GM21390 (cell line): Measurements from ENCODE around the gene GFY.

Experiments
- ATAC-seq: cut with Tn5 transposase; IDR thresholded peaks from one replicate; pipeline ENCODE4 v1.9.1; 2021; ENCODE audit not compliant: unreplicated experiment

Gene GFY, protein sequence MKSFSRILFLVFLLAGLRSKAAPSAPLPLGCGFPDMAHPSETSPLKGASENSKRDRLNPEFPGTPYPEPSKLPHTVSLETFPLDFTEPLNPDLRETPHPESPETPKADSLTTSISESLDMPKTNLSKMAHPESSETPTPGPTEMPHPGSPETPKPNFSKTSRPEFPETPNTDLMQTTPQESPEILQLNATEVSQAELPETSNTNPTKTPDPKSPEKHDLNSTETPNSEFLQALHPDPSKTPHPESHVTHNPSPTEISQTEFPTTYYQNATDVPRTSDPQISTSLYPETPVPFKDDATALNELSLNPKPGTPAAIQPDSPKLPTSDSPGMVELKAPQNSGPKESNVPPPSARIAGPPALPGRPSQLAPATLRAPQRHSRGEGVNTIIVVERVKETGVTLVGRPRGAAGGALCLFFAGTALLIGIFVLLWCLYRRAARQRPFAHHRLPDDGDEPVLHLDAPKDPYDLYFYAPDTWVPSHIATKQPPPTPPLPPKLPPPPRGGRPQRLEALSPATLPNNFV

GRCh38 chr19:49425178-49425577, at the start of gene GFY:
Gene GFY, plus strand, starts transcription at chr19:49425388. Its CDS starts 1,043 bp downstream, at chr19:49426431.
- ATAC-seq = no peak

DNA sequence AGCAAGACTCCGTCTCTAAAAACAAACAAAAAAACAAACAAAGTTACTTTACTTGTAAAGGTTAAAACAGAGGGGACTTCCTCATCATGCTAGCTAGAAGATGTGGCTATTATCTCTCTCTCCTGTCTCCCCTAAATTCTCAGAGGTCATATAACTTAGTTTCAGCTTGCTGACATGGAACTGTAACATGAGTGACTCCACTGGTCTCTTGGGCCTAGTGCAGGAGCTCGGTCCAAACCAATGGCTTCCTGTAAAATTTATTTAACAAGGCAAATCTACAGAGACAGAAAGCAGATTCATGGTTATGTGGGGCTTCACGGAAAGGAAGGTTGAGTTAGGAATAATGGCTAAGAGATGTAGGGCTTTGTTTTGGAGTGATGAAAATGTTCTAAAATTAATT, 46.7 kb upstream of the GFY start:
- ATAC-seq = no peak

DNA sequence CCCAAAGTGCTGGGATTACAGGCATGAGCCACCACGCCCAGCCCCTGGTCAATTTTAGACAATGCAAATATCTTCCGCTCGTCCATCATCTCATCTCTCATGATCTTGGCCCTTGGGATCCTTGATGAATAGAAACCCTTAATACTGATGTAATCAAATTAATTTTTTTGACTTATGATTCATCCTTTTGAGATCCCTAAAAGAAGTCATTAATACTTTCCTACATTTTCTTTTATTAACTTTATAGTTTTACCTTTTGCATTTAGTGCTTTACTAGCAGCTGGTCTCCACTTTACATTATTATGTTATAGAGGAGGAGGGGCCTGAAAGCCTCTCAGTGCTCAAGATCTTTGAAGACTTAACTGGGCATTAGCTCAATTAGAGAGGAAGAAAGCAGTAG, 44.8 kb upstream of the GFY start:
- no peak for ATAC-seq

DNA sequence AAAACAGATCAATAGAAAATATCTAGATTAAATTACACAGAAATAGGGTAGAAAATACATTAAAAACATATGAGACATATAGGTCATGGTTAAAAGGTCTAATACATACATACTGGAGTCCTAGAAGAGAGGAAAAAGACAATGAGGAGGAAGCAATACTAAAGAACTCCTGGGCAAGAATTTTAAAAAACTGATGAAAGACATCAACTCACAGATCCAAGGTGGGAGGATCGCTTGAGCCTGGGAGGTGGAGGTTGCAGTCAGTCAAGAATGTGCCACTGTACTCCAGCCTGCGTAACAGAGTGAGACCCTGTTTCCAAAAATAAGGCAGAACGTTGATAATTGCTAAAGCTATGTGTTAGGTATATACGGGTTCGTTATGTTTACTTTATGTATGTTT, 42.5 kb upstream of the GFY start:
- no peak for ATAC-seq

DNA sequence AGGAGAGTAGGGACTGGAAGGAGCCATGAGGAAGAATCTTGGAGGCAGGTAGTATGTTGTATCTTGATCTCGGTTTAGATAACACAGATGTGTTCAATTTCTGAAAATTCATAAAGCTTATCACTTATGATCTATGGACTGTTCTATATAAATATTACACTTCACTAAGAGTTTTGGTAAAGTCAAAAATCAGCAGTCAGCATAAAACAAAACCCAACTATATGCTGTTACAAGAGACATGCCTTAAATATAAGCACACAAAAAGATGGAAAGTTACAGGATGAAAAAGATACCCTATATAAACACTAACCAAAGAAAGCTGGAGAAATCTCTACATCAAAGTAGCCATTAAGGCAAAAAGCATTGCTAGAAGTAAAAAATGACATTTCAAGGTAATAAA, 41.6 kb upstream of the GFY start:
- no peak for ATAC-seq

DNA sequence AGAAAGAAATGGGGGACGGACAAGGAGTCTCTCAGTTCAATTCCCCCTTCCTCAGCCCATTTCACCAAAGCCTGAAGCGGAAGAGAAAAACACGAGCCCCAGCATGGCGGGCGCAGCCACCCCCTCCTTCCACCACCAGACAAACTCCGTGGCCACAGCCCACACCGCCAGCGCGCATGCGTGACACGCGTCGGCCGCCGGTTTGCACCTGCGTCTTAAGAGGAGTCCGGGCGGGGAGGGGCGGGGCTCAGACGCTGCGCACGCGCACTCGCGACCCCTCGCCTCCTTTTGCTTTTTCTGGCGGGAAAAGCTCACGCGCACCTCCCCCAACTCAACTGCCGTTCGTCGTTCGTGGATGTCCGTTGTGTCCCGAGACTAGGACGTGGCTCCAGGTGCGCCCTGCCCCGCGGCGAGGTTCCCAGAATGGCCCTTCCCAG, 37.2 kb upstream of the GFY start, which contains the start of gene KASH5:
TSS of gene KASH5 (plus strand) at position 314 of the 437 bp plus-strand sequence. CDS start 2,635 bp downstream, outside the sequence.
- ATAC-seq = no peak

- no peak for ATAC-seq
These were observed 35.8 kb upstream of the GFY start for GRCh38 chr19:49389406-49389805.

GRCh38 chr19:49390131-49390928, 34.9 kb upstream of the GFY start:
- ATAC-seq = no peak

- no peak for ATAC-seq
These were observed 34.2 kb upstream of the GFY start for GRCh38 chr19:49390929-49391359.

- no peak for ATAC-seq
These were observed 33.4 kb upstream of the GFY start for GRCh38 chr19:49391581-49392399.

DNA sequence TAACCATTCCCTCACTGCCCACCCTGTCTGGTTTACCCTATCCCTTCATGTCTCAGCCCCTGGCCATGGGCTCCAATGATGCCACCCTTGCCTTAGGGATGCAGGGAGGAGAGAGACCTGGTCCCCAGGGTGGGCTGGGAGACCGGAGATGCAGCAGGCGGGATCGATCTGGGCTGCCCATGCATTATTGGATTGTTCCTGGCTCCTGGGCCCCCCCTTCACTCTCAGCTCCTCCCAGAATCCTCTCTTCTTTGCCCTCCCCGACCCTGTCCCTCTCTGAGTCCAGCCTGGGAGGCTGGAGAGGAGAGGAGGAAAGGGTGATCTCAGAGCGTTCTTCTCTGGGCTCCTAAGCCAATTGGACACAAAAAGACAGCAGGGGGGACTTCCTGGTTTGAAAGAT, 31.3 kb upstream of the GFY start:
- ATAC-seq = no peak

- no peak for ATAC-seq
These were observed 29.4 kb upstream of the GFY start for GRCh38 chr19:49395581-49396407.

- no peak for ATAC-seq
These were observed 28.3 kb upstream of the GFY start for GRCh38 chr19:49396738-49397505.

GRCh38 chr19:49398001-49398615, 27.1 kb upstream of the GFY start:
- ATAC-seq = no peak

DNA sequence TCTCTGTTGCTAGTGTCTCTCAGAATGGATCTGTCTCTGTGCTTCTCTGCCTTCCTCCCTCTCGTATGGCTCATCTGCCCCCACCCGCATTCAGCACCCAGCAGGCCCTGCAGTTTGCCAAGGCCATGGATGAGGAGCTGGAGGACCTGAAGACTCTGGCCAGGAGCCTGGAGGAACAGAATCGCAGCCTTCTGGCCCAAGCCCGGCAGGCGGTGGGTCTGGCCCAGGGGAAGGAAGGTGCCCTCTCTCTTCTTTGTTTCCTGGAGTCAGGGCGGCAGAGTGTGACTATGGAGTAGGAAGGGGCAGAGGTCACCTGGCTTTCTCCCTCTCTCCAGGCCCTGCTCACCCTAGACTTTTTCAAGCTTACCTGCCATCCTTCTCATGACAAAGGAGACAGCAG, 26.3 kb upstream of the GFY start:
- no peak for ATAC-seq

DNA sequence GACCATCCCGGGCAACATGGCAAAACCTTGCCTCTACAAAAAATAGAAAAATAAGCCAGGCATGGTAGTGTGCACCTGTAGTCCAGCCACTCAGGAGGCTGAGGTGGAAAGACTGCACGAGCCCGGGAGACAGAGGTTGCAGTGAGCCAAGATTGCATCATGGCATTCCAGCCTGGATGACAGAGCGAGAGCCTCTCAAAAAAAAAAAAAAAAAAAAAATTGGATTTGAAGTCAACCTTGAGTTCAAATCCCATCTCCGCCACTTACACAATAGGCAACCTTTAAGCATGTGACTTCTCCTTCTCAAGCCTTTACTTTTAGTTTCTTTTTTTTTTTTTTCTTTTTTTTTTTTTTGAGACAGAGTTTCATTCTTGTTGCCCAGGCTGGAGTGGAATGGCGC, 25.2 kb upstream of the GFY start:
- ATAC-seq = no peak

DNA sequence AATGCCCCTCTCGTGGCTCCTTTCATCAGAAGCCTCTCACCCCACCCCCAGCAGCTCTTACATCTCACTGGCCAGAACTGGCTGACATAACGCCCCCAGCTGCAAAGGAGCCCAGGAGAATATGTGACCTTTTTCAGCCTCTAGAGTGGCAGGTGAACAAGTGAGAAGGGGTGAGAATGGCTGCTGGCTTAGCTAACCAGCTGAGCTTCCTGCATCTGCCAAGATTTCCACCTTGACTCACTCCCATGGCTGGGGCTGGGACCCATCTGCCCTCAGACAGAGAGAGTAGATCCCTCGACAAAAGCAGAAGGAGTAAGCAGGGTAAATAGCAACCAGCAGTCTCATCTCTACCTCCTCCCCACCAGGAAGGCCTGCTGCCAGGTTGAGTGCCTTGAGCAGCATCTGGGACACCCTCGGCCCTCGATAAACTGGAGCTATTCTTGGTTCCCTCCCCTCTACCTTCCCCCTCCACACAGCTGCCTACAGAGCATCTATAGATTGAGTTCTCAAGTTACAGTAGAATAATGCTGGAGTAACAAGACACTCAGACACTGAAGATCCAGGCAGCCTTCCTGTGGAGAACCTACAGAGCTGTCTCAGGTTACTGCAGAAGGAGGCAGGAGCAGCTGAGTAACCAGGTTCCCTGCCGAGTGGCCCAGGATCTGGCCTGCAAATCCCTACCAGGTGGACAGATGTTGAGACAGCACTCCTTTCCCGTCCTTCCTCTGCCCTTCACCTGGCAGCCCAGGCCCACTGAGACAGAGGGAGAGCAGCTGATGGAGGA, 21.6 kb upstream of the GFY start:
- no peak for ATAC-seq

- no peak for ATAC-seq
These were observed 18.1 kb upstream of the GFY start for GRCh38 chr19:49407079-49407478.
